ENCODE data around the gene PERCC1. TPM values are rescaled to one million over a fixed set of nuclear protein-coding genes. Genes with fewer than 3 reads are reported as not detected.
"Not testable (repeated sequence)": the region's sequence is repeated elsewhere in the genome, so short reads cannot be mapped to it uniquely, and the experiment has no call there.

Gene PERCC1
- total RNA-seq, 1 experiment from 2014 or later: not detected

GRCh38 chr16:1456951-1457350 lies 26.1 kb downstream of the PERCC1 start:
- in situ Hi-C loops (cut with HindIII; ENCODE audit: low pct_unique_long_range_greater_than_20kb, low sequenced_read_pairs): no loop called here
- DNase-seq (ENCODE audit: low read depth, low spot score): no peak

GRCh38 chr16:1457489-1458245 lies 26.8 kb downstream of the PERCC1 start:
- in situ Hi-C loops (cut with HindIII; ENCODE audit: low pct_unique_long_range_greater_than_20kb, low sequenced_read_pairs): no loop called here
- no peak for DNase-seq (ENCODE audit: low read depth, low spot score)

- in situ Hi-C loops (cut with HindIII; ENCODE audit: low pct_unique_long_range_greater_than_20kb, low sequenced_read_pairs): no loop called here
- no peak for DNase-seq (ENCODE audit: low read depth, low spot score)
Measured at GRCh38 chr16:1458336-1458976, 27.6 kb downstream of the PERCC1 start.

GRCh38 chr16:1458977-1459341 lies 28.1 kb downstream of the PERCC1 start:
- in situ Hi-C loops (cut with HindIII; ENCODE audit: low pct_unique_long_range_greater_than_20kb, low sequenced_read_pairs): no loop called here
- DNase-seq (ENCODE audit: low read depth, low spot score): no peak

- in situ Hi-C loops (cut with HindIII; ENCODE audit: low pct_unique_long_range_greater_than_20kb, low sequenced_read_pairs): no loop called here
- no peak for DNase-seq (ENCODE audit: low read depth, low spot score)
Measured at GRCh38 chr16:1459967-1460366, 29.1 kb downstream of the PERCC1 start.

- in situ Hi-C loops (cut with HindIII; ENCODE audit: low pct_unique_long_range_greater_than_20kb, low sequenced_read_pairs): no loop called here
- no peak for DNase-seq (ENCODE audit: low read depth, low spot score)
Measured at GRCh38 chr16:1460602-1461138, 29.8 kb downstream of the PERCC1 start.

GRCh38 chr16:1461146-1461545 lies 30.3 kb downstream of the PERCC1 start:
- in situ Hi-C loops (cut with HindIII; ENCODE audit: low pct_unique_long_range_greater_than_20kb, low sequenced_read_pairs): no loop called here
- DNase-seq (ENCODE audit: low read depth, low spot score): no peak

- in situ Hi-C loops (cut with HindIII; ENCODE audit: low pct_unique_long_range_greater_than_20kb, low sequenced_read_pairs): no loop called here
- no peak for DNase-seq (ENCODE audit: low read depth, low spot score)
Measured at GRCh38 chr16:1464196-1464893, 33.5 kb downstream of the PERCC1 start.

GRCh38 chr16:1464894-1465566 lies 34.2 kb downstream of the PERCC1 start:
- in situ Hi-C loops (cut with HindIII; ENCODE audit: low pct_unique_long_range_greater_than_20kb, low sequenced_read_pairs): no loop called here
- no peak for DNase-seq (ENCODE audit: low read depth, low spot score)

- in situ Hi-C loops (cut with HindIII; ENCODE audit: low pct_unique_long_range_greater_than_20kb, low sequenced_read_pairs): no loop called here
- DNase-seq (ENCODE audit: low read depth, low spot score): no peak
Measured at GRCh38 chr16:1465567-1465915, 34.7 kb downstream of the PERCC1 start.

- in situ Hi-C loops (cut with HindIII; ENCODE audit: low pct_unique_long_range_greater_than_20kb, low sequenced_read_pairs): no loop called here
- DNase-seq (ENCODE audit: low read depth, low spot score): no peak
Measured at GRCh38 chr16:1466054-1466453, 35.2 kb downstream of the PERCC1 start.

- no peak for DNase-seq (ENCODE audit: low read depth, low spot score)
- in situ Hi-C loops (cut with HindIII; ENCODE audit: low pct_unique_long_range_greater_than_20kb, low sequenced_read_pairs): no loop called here
Measured at GRCh38 chr16:1466968-1467521, 36.2 kb downstream of the PERCC1 start.

GRCh38 chr16:1468426-1468810 lies 37.5 kb downstream of the PERCC1 start:
- no peak for DNase-seq (ENCODE audit: low read depth, low spot score)
- in situ Hi-C loops (cut with HindIII; ENCODE audit: low pct_unique_long_range_greater_than_20kb, low sequenced_read_pairs): no loop called here

GRCh38 chr16:1469141-1469540 lies 38.3 kb downstream of the PERCC1 start:
- in situ Hi-C loops (cut with HindIII; ENCODE audit: low pct_unique_long_range_greater_than_20kb, low sequenced_read_pairs): not testable (repeated sequence)

GRCh38 chr16:1469693-1470201 lies 38.9 kb downstream of the PERCC1 start:
- DNase-seq (ENCODE audit: low read depth, low spot score): peak; percentile 33
- in situ Hi-C loops (cut with HindIII; ENCODE audit: low pct_unique_long_range_greater_than_20kb, low sequenced_read_pairs): no loop called here

More at GRCh38 chr16:1469141-1469540, 38.3 kb downstream of the PERCC1 start:
- not testable (repeated sequence) for DNase-seq (ENCODE audit: low read depth, low spot score)

GRCh38 chr16:1470481-1471251 lies 39.8 kb downstream of the PERCC1 start:
- peak; percentile 43 for DNase-seq (ENCODE audit: low read depth, low spot score)
- in situ Hi-C loops (cut with HindIII; ENCODE audit: low pct_unique_long_range_greater_than_20kb, low sequenced_read_pairs): no loop called here

Data from SK-MEL-5 (cell line).